CD4-positive, alpha-beta memory T cell (primary cell): Measurements from ENCODE around the gene H2BK1. TPM values are rescaled to one million over a fixed set of nuclear protein-coding genes. Genes with fewer than 3 reads are reported as not detected.

Source experiments
- CTCF ChIA-PET: fragments of 350-600 bp; sonication (Branson Sonifier 250); formaldehyde crosslinking; loops from one replicate; lab custom pipeline; 2021; ENCODE audit warnings: inconsistent platforms; ENCODE audit not compliant: partially characterized antibody; lab: Charles Lee
- POLR2A ChIA-PET: fragments of 350-600 bp; sonication (Branson Sonifier 250); formaldehyde crosslinking; loops from one replicate; lab custom pipeline; 2021; ENCODE audit not compliant: partially characterized antibody; lab: Charles Lee
- DNase-seq, 5 donors: peaks; one replicate each; pipeline versions ENCODE4 v3.0.0 to v3.0.0-alpha.2; 2020 to 2022; ENCODE audit warnings: mixed read lengths in 1 of 5
- H3K27ac ChIP-seq: one replicate; pipeline ENCODE4 v1.7.0; 2013; ENCODE audit warnings: low read depth, low read length
- H3K27me3 ChIP-seq: 2 replicates; pipeline ENCODE4 v1.7.0; 2013; ENCODE audit warnings: mild to moderate bottlenecking, low read length, moderate library complexity; ENCODE audit not compliant: insufficient read depth
- H3K36me3 ChIP-seq: 2 replicates; pipeline ENCODE4 v1.7.0; 2013; ENCODE audit warnings: mild to moderate bottlenecking, low read length, moderate library complexity; ENCODE audit not compliant: insufficient read depth
- H3K4me1 ChIP-seq: 2 replicates; pipeline ENCODE4 v1.7.0; 2013; ENCODE audit warnings: mild to moderate bottlenecking, low read length, moderate library complexity; ENCODE audit not compliant: insufficient read depth
- H3K4me3 ChIP-seq, 2 donors: one replicate each; pipeline ENCODE4 v1.7.0; 2013; ENCODE audit warnings: low read length in 2 of 2, mild to moderate bottlenecking in 1 of 2
- H3K9me3 ChIP-seq, 2 donors: one replicate each; pipeline ENCODE4 v1.7.0; 2013; ENCODE audit warnings: low read length in 2 of 2, control low read depth in 1 of 2; ENCODE audit not compliant: control insufficient read depth in 1 of 2
- H3K27ac Mint-ChIP-seq, 7 donors: one replicate each; pipeline ENCODE4 v1.8.0; 2020 to 2021; ENCODE audit warnings: mixed read lengths in 7 of 7, mild to moderate bottlenecking in 6 of 7, inconsistent platforms in 3 of 7, moderate library complexity in 3 of 7
- H3K27me3 Mint-ChIP-seq, 2 donors: one replicate each; pipeline ENCODE4 v1.8.0; 2020 to 2021; ENCODE audit warnings: mixed read lengths in 2 of 2
- H3K36me3 Mint-ChIP-seq, 2 donors: one replicate each; pipeline ENCODE4 v1.8.0; 2020 to 2021; ENCODE audit warnings: mixed read lengths in 2 of 2, inconsistent platforms in 1 of 2, mild to moderate bottlenecking in 1 of 2
- H3K4me1 Mint-ChIP-seq, 4 donors: one replicate each; pipeline ENCODE4 v1.8.0; 2020 to 2021; ENCODE audit warnings: mixed read lengths in 4 of 4, mild to moderate bottlenecking in 1 of 4
- H3K4me3 Mint-ChIP-seq, 8 donors: one replicate each; pipeline ENCODE4 v1.8.0; 2020 to 2021; ENCODE audit warnings: mixed read lengths in 8 of 8, mild to moderate bottlenecking in 7 of 8, moderate library complexity in 6 of 8, inconsistent platforms in 3 of 8
- H3K9me3 Mint-ChIP-seq, 8 donors: one replicate each; pipeline ENCODE4 v1.8.0; 2020 to 2021; ENCODE audit warnings: mixed read lengths in 8 of 8, mild to moderate bottlenecking in 5 of 8, inconsistent platforms in 3 of 8, moderate library complexity in 1 of 8
- intact Hi-C: fragments of 100-400 bp; cut with micrococcal nuclease; formaldehyde crosslinking; loops from one replicate; pipeline ENCODE4 v1.15.1; 2023
- polyA plus RNA-seq, 2 donors: library from polyadenylated mRNA; unstranded; fragments of 300-500 nt; fragmentation: Illumina TruSeq; gene quantifications; one replicate each; pipeline ENCODE4 v1.2.3, GENCODE V29; 2021
- total RNA-seq, 2 experiments: library from RNA; stranded (reverse); gene quantifications; one replicate each; pipeline ENCODE4 v1.2.3, GENCODE V29; 2021

H2BK1 gene
- total and polyA plus RNA-seq, 4 experiments from 2014 or later, result 4.9 to 6.9 TPM; not detected in 2

DNA sequence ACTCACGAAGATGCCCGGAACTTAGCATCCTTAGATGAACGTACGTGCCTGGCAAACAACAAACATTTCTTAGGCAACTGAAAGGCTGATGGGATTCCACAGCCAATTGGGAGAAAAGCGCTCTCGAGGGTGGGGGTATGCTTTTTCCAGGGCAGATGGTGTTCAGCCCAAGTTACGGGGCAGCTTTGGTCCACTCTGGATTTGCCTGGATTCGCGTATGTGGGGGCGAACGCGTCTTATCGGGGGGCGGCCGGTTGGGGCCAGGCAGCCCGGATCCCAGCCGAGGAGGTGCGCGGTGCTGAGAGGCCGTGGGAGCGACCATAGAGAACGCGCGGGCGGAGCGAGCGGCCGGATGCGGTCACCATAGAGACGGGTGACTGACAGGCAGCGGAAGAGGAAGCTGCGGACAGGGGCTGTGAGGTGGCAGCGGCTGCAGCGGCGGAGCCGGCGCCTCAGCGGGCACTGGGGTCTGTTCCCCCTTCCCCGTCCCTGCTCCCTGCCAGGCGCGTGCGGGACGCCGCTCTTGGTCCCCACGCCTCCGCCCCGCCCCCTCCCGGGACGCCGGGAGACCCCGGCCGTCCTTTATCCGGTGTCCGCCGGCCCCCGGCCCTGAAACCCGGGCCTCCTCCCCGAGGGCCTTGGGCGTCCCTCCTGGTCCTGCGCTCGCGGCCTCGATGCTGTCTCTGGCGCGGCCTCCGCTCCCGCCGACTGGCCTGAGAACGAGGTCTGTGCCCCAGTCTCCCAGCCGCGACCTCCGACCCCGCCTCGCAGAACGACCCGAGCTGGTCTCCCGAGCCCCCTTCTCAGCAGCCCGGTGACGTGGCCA is 22.0 kb upstream of the H2BK1 start, which contains the start of gene CHPF2:
CHPF2 (plus strand) TSS at position 393 of the 826 bp plus-strand sequence. CDS start 1,529 bp downstream, outside the sequence.
- H3K27me3 Mint-ChIP-seq, result no peaks in the 10 kb centered on the region
- Histone ChIP-seq H3K27ac (peak within 1 kb of the TSS; percentile 85), H3K36me3 (peaks cover 22% of the 10 kb centered on the region), H3K4me1 (peaks cover 38% of the 10 kb centered on the region), H3K9me3 (no peaks in the 10 kb centered on the region), H3K4me3 (peak within 1 kb of the TSS; percentile 75 to 94), H3K27me3 (no peaks in the 10 kb centered on the region)
- H3K9me3 Mint-ChIP-seq, result no peaks in the 10 kb centered on the region
- POLR2A ChIA-PET, result interaction anchor here (0.9 to 3.6 kb wide), 6 partner anchors 11 to 115 kb away, joined by 3 to 50 read pairs (median 4); no protein-coding TSS in a partner anchor
- peak; percentile 83 to 90 (median 87) for DNase-seq
- peaks cover 11 to 28% of the 10 kb centered on the region in 2 donors for H3K36me3 Mint-ChIP-seq
- intact Hi-C loops, result loop anchor here (1.0 to 5.0 kb wide), 3 partner anchors 12 to 400 kb away; partner anchors contain the start of genes FASTK and TMUB1
- H3K4me1 Mint-ChIP-seq, result peaks cover 18 to 55% (median 33%) of the 10 kb centered on the region in 4 donors
- CTCF ChIA-PET, result interaction anchor here (2.1 kb wide), 1 partner anchor 11 kb away, joined by 16 read pairs; no protein-coding TSS in a partner anchor
- peak within 1 kb of the TSS; percentile 95 to 99 (median 98) for H3K27ac Mint-ChIP-seq
- peak within 1 kb of the TSS; percentile 98 to 100 (median 99) for H3K4me3 Mint-ChIP-seq

DNA sequence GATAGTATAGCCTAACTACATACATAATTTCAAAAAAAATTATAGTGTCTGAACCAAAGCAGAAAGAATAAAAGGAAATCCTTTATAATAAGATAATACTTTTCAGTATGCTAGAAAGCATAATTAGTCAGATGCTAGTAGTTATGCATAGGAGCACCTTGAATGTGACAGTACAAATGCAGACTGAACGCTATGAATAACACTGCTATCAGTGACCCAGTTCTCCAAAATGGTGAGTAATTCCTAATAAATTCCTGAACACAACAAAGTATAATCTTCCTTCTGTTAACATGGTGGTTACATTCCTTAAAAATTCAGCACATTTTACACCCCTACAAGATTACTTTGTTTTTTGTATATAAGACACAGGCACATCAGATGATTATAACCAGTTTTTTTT is 20.8 kb upstream of the H2BK1 start:
- Mint-ChIP-seq H3K9me3 (no peaks in the 10 kb centered on the region), H3K4me1 (peaks cover 28 to 63% (median 38%) of the 10 kb centered on the region in 4 donors), H3K27ac (peak overlapping the region in 5 of 7 donors; percentile 40 to 99 (median 97)), H3K4me3 (peak overlapping the region in 6 of 8 donors; percentile 18 to 99 (median 97)), H3K27me3 (no peaks in the 10 kb centered on the region), H3K36me3 (peaks cover 3 to 23% of the 10 kb centered on the region in 2 donors)
- ChIA-PET CTCF (no interaction called here), POLR2A (no interaction called here)
- Histone ChIP-seq H3K36me3 (peaks cover 11% of the 10 kb centered on the region), H3K27ac (no peak overlapping the region), H3K9me3 (no peaks in the 10 kb centered on the region), H3K4me1 (peaks cover 43% of the 10 kb centered on the region), H3K4me3 (no peak overlapping the region), H3K27me3 (no peaks in the 10 kb centered on the region)
- no peak for DNase-seq
- intact Hi-C loops, result loop anchor here (5.0 kb wide), 1 partner anchor 149 kb away; the partner anchor contains the start of genes FASTK and TMUB1

DNA sequence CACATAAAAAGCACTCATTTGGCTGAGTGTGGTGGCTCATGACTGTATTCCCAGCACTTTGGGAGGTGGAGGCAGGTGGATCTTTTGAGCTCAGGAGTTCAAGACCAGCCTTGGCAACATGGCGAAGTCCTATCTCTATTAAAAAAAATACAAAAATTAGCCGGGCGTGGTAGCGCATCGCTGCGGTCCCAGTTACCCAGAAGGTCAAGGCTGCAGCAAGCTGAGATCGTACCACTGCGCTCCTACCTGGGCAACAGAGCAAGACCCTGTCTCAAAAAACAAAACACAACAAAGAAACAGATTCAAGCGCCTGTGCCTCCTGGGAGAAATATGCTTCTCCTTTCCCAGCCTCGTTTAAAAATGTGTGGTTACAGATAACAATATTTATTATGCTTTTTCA is 19.0 kb upstream of the H2BK1 start:
- intact Hi-C loops, result no loop called here
- peaks cover 16 to 36% of the 10 kb centered on the region in 2 donors for H3K36me3 Mint-ChIP-seq
- H3K27ac Mint-ChIP-seq, result no peak overlapping the region
- POLR2A ChIA-PET, result interaction anchor here (0.6 kb wide), 1 partner anchor 29 kb away, joined by 4 read pairs; no protein-coding TSS in a partner anchor
- no peak overlapping the region for H3K4me3 Mint-ChIP-seq
- CTCF ChIA-PET, result interaction anchor here (0.7 kb wide), 1 partner anchor 47 kb away, joined by 3 read pairs; no protein-coding TSS in a partner anchor
- peaks cover 7% of the 10 kb centered on the region for H3K36me3 ChIP-seq
- no peaks in the 10 kb centered on the region for H3K9me3 Mint-ChIP-seq
- H3K27me3 Mint-ChIP-seq, result no peaks in the 10 kb centered on the region
- no peak overlapping the region for H3K4me3 ChIP-seq
- no peak overlapping the region for H3K27ac ChIP-seq
- no peak for DNase-seq
- peaks cover 38 to 64% (median 51%) of the 10 kb centered on the region in 4 donors for H3K4me1 Mint-ChIP-seq
- H3K9me3 ChIP-seq, result no peaks in the 10 kb centered on the region
- H3K27me3 ChIP-seq, result no peaks in the 10 kb centered on the region
- peaks cover 47% of the 10 kb centered on the region for H3K4me1 ChIP-seq

DNA sequence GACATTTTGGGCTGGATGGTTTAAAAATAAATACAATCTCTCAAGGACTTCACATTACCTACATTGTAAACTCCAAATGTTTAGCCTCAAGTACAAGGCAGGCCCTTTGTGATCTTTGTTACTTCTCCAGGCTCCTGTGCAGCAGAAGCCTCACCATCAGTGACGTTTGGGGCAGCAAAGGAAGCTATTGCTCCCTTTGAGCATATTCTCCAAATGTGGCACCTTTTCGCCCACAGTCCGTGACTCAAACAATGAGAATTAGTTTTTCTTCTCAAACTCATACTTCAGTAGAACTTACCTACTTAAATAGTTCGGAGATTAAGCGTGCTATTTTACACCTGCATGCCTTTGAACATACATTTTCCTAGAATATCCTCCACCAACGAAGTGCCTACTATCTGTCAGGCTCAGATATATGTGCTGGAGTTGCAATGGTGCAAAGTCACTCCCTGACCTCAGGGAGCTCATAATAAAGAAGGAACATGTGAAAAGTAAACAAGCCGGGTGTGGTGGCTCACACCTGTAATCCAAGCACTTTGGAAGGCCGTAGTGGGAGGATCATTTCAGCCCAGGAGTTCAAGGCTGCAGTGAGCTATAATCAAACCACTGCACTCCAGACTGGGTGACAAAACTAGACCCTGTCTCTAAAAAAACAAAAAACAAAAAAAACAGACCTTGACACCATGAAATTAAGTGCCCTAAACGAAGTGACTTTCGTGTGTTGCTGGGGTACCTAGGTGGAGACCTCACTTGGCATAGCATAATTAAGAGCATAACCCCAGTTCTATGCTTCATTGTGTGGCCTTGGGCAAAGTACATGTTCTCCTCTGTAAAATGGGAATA is 18.0 kb upstream of the H2BK1 start:
- Histone ChIP-seq H3K4me3 (peak overlapping the region; percentile 62 to 80), H3K27ac (peak overlapping the region; percentile 83), H3K36me3 (peaks cover 17% of the 10 kb centered on the region), H3K4me1 (peaks cover 37% of the 10 kb centered on the region), H3K9me3 (no peaks in the 10 kb centered on the region), H3K27me3 (no peaks in the 10 kb centered on the region)
- CTCF ChIA-PET, result interaction anchor here (1.3 to 2.9 kb wide), 3 partner anchors 9 to 265 kb away, joined by 3 to 33 read pairs (median 4); no protein-coding TSS in a partner anchor
- H3K27ac Mint-ChIP-seq, result peak overlapping the region; percentile 95 to 98 (median 96)
- POLR2A ChIA-PET, result interaction anchor here (0.7 to 3.6 kb wide), 8 partner anchors 10 to 1513 kb away, joined by 3 to 32 read pairs (median 7); no protein-coding TSS in a partner anchor
- H3K4me3 Mint-ChIP-seq, result peak overlapping the region; percentile 95 to 100 (median 96)
- DNase-seq, result no peak
- intact Hi-C loops, result no loop called here
- no peaks in the 10 kb centered on the region for H3K9me3 Mint-ChIP-seq
- peaks cover 31 to 59% (median 44%) of the 10 kb centered on the region in 4 donors for H3K4me1 Mint-ChIP-seq
- H3K27me3 Mint-ChIP-seq, result no peaks in the 10 kb centered on the region
- peaks cover 18 to 36% of the 10 kb centered on the region in 2 donors for H3K36me3 Mint-ChIP-seq

DNA sequence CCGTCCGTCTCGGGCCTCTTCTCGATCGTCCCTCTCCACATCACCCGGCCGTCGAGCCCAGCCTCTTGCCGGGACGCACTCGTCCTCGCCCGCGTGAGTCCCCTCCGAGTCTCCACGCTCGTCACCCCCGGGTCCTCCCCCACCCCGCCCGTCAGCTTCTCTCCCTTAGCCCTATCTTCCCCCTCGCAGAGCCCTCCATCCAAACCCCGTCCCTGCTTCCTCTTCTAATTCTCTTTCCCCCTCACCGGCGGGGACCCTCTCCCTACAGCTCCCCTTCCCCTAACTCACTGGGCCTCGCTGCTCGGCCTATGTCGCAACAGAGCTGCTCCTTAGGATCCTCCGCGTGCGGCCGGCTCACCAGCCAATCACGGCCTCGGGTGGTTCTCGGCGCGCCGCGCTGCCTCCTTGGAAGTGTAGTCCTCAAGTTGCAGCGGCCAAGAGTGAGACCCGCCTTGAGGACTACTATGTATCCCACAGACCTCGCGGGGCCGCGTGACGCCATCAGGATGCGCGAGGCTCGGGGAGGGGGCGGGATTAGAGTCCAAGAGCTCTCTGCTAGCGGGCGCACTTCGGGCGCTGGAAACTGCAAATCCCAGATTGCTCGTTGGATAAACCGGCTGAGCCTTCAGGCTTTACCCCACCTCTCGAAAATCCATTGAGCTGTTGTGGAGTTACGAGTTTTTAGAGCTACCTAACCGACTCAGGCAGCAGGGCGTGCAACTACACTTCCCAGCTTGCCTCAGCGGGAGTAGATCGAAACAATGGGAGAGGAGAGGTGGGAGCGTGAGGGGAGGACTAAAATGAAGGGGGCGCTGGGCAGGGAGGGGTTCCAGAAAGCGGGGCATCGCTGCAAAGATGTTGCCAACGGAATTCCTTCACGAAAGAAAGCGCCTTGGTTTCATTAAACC is 16.8 kb upstream of the H2BK1 start, which contains the start of gene ABCF2:
ABCF2 (minus strand) TSS at position 331 of the 908 bp plus-strand sequence. CDS start 747 bp downstream, outside the sequence.
- intact Hi-C loops, result loop anchor here (1.0 to 2.0 kb wide), 6 partner anchors 17 to 1389 kb away; partner anchors contain the start of genes PRKAG2, SLC4A2 and ZNF862
- Mint-ChIP-seq H3K9me3 (peaks cover 0 to 2% (median 0%) of the 10 kb centered on the region in 8 donors), H3K27me3 (no peaks in the 10 kb centered on the region), H3K27ac (peak within 1 kb of the TSS; percentile 95 to 98 (median 96)), H3K4me3 (peak within 1 kb of the TSS; percentile 95 to 100 (median 96)), H3K36me3 (peaks cover 26 to 39% of the 10 kb centered on the region in 2 donors), H3K4me1 (peaks cover 29 to 52% (median 40%) of the 10 kb centered on the region in 4 donors)
- ChIA-PET POLR2A (interaction anchor here (0.6 to 3.6 kb wide), 22 partner anchors 9 to 1512 kb away, joined by 3 to 32 read pairs (median 4); partner anchors contain the start of genes GBX1, H2BK1, NUB1 and RHEB), CTCF (interaction anchor here (0.5 to 2.9 kb wide), 6 partner anchors 10 to 264 kb away, joined by 3 to 33 read pairs (median 3); no protein-coding TSS in a partner anchor)
- DNase-seq, result peak; percentile 94 to 99 (median 95)
- H3K27ac ChIP-seq, result peak within 1 kb of the TSS; percentile 83
- H3K4me1 ChIP-seq, result peaks cover 34% of the 10 kb centered on the region
- H3K27me3 ChIP-seq, result no peaks in the 10 kb centered on the region
- peak within 1 kb of the TSS; percentile 62 to 80 for H3K4me3 ChIP-seq
- H3K9me3 ChIP-seq, result no peaks in the 10 kb centered on the region
- H3K36me3 ChIP-seq, result peaks cover 28% of the 10 kb centered on the region
